NCI-H2196 (cell line): ENCODE results near the gene HOXC13.

Experiments
- DNase-seq: peaks from one replicate; lab custom pipeline; 2025; ENCODE audit not compliant: unreplicated experiment; lab: John Stamatoyannopoulos, UW

Gene HOXC13

GRCh38 chr12:53953831-53954693 is 15.4 kb downstream of the HOXC13 start:
- no peak for DNase-seq

- no peak for DNase-seq
Measured at GRCh38 chr12:53954694-53955035, 16.0 kb downstream of the HOXC13 start, which contains the start of gene HOXC12. Gene HOXC12 (plus strand): TSS chr12:53954903. CDS start chr12:53954930, 27 bp downstream.

- no peak for DNase-seq
Measured at GRCh38 chr12:53955036-53955775, 16.6 kb downstream of the HOXC13 start.

GRCh38 chr12:53955776-53956250 is 17.2 kb downstream of the HOXC13 start:
- no peak for DNase-seq

GRCh38 chr12:53956251-53956887 is 17.7 kb downstream of the HOXC13 start:
- no peak for DNase-seq

- DNase-seq: no peak
Measured at GRCh38 chr12:53956914-53957536, 18.4 kb downstream of the HOXC13 start.

- DNase-seq: no peak
Measured at GRCh38 chr12:53958128-53958527, 19.5 kb downstream of the HOXC13 start.

GRCh38 chr12:53959314-53959713 is 20.7 kb downstream of the HOXC13 start:
- no peak for DNase-seq

GRCh38 chr12:53960187-53961024 is 21.8 kb downstream of the HOXC13 start:
- no peak for DNase-seq

- DNase-seq: no peak
Measured at GRCh38 chr12:53961025-53961761, 22.6 kb downstream of the HOXC13 start.

- no peak for DNase-seq
Measured at GRCh38 chr12:53963005-53963404, 24.4 kb downstream of the HOXC13 start.

GRCh38 chr12:53963434-53964314 is 25.0 kb downstream of the HOXC13 start:
- no peak for DNase-seq

- no peak for DNase-seq
Measured at GRCh38 chr12:53964315-53964713, 25.7 kb downstream of the HOXC13 start.

GRCh38 chr12:53965281-53966084 is 26.9 kb downstream of the HOXC13 start:
- DNase-seq: no peak

GRCh38 chr12:53966085-53966384 is 27.4 kb downstream of the HOXC13 start:
- DNase-seq: no peak

- DNase-seq: no peak
Measured at GRCh38 chr12:53966385-53967133, 27.9 kb downstream of the HOXC13 start.

- no peak for DNase-seq
Measured at GRCh38 chr12:53967421-53967925, 28.8 kb downstream of the HOXC13 start.
